Neural progenitor cell (in vitro differentiated cells): ENCODE data around the gene SMYD3. TPM values are rescaled to one million over a fixed set of nuclear protein-coding genes. Genes with fewer than 3 reads are reported as not detected.

Source experiments
- DNase-seq: peaks from one replicate; pipeline ENCODE4 v3.0.0-alpha.2; 2016; ENCODE audit warnings: low spot score
- H2AFZ ChIP-seq: fragments of 200-600 bp; sonication (generic); replicated peaks from 2 replicates; pipeline ENCODE4 v1.6.1; 2016; ENCODE audit warnings: antibody characterized with exemption
- H3F3A ChIP-seq: fragments of 200-600 bp; sonication (generic); 2 replicates; pipeline ENCODE4 v1.6.1; 2016; ENCODE audit warnings: antibody characterized with exemption, low read depth
- H3K27ac ChIP-seq: fragments of 200-600 bp; sonication (generic); 2 replicates; pipeline ENCODE4 v1.5.1; 2016; ENCODE audit warnings: mild to moderate bottlenecking
- H3K27me3 ChIP-seq: fragments of 200-600 bp; sonication (generic); 2 replicates; pipeline ENCODE4 v1.6.1; 2016; ENCODE audit warnings: mild to moderate bottlenecking, moderate library complexity
- H3K36me3 ChIP-seq: fragments of 200-600 bp; sonication (generic); 2 replicates; pipeline ENCODE4 v1.5.1; 2016
- H3K4me1 ChIP-seq: fragments of 200-600 bp; sonication (generic); 2 replicates; pipeline ENCODE4 v1.6.1; 2016; ENCODE audit warnings: mixed run types
- H3K4me2 ChIP-seq: fragments of 200-600 bp; sonication (generic); 2 replicates; pipeline ENCODE4 v1.6.1; 2016
- H3K4me3 ChIP-seq: fragments of 200-600 bp; sonication (generic); 2 replicates; pipeline ENCODE4 v1.5.1; 2016
- H3K79me2 ChIP-seq: fragments of 200-600 bp; sonication (generic); 2 replicates; pipeline ENCODE4 v1.6.1; 2016; ENCODE audit warnings: low read depth
- H3K9ac ChIP-seq: fragments of 200-600 bp; sonication (generic); 2 replicates; pipeline ENCODE4 v1.6.1; 2016
- H3K9me3 ChIP-seq: fragments of 200-600 bp; sonication (generic); 2 replicates; pipeline ENCODE4 v1.5.1; 2016; ENCODE audit warnings: low read depth
- H4K20me1 ChIP-seq: fragments of 200-600 bp; sonication (generic); 2 replicates; pipeline ENCODE4 v1.6.1; 2016; ENCODE audit warnings: low read depth
- H3K27ac Mint-ChIP-seq: 3 replicates; pipeline ENCODE4 v1.8.0; 2021; ENCODE audit warnings: mixed read lengths
- H3K27me3 Mint-ChIP-seq: 2 replicates; pipeline ENCODE4 v1.8.0; 2022; ENCODE audit warnings: low read depth, mild to moderate bottlenecking, inconsistent platforms, moderate library complexity, mixed read lengths; ENCODE audit not compliant: insufficient read depth
- H3K36me3 Mint-ChIP-seq: 3 replicates; pipeline ENCODE4 v1.8.0; 2021; ENCODE audit warnings: mixed read lengths
- H3K4me1 Mint-ChIP-seq: 3 replicates; pipeline ENCODE4 v1.8.0; 2021; ENCODE audit warnings: mixed read lengths
- H3K4me3 Mint-ChIP-seq: 3 replicates; pipeline ENCODE4 v1.8.0; 2021; ENCODE audit warnings: mild to moderate bottlenecking, moderate library complexity, mixed read lengths
- H3K9me3 Mint-ChIP-seq: 3 replicates; pipeline ENCODE4 v1.8.0; 2020; ENCODE audit warnings: mixed read lengths
- EZH2 ChIP-seq: fragments of 200-600 bp; sonication (generic); IDR thresholded peaks from 2 replicates; pipeline ENCODE4 v1.6.1; 2017; ENCODE audit warnings: antibody characterized with exemption, mild to moderate bottlenecking, moderate library complexity
- EZH2phosphoT487 ChIP-seq: fragments of 200-600 bp; sonication (generic); IDR thresholded peaks from 2 replicates; pipeline ENCODE4 v1.6.1; 2017; ENCODE audit warnings: antibody characterized with exemption
- total RNA-seq: library from RNA; depleted of rRNA; stranded (reverse); fragments of >200 nt; gene quantifications from 2 replicates; pipeline ENCODE4 v1.2.3, GENCODE V29; 2015; ENCODE audit warnings: low replicate concordance
- TF ChIP-seq, protein P1 (sequence below): fragments of 200-600 bp; sonication (generic); IDR thresholded peaks from 2 replicates; pipeline ENCODE4 v1.5.1; 2017; ENCODE audit warnings: antibody characterized with exemption, mild to moderate bottlenecking

The SMYD3 gene
- total RNA-seq, 1 donor from 2014 or later = 43.2 TPM

DNA sequence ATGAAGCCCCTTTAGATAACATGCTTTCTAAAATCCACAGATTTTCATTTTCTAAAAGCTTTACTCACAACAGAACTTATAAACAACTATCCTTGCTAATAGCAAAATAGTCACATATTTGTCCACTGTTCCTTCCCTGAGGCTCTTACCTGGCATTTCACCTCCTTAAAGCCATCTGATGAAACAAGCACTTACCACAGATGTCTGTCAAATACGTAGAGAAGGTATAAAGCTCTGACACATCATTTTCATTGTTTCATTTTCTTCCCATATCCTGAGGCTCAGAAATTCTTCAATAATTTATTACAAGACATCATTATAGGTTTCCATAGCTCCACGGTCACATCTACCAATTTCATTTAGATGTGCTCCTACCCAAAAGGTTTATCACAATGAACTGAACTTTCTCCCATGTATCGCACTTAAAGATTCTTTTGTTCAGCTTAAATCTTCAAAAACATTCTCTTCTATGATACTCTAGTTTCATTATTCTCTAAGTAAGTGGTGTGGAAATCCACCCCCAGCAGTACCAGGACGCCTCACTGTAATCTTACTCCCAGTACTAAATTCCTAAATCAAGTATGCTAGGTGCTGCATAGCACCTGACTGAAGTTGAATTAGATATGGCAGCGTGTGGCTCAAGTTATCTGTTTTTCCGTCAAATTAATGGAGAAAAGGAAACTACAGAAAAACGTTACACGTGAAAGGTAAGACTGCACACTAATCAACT, 569.6 kb downstream of the SMYD3 start:
- Histone ChIP-seq H3K4me3 (no peak overlapping the region), H3K4me2 (no peak overlapping the region), H3K79me2 (no peaks in the 10 kb centered on the region), H3K9me3 (no peaks in the 10 kb centered on the region), H3K4me1 (no peaks in the 10 kb centered on the region), H4K20me1 (no peaks in the 10 kb centered on the region), H2AFZ (no peak overlapping the region), H3K27me3 (no peaks in the 10 kb centered on the region), H3K27ac (no peak overlapping the region), H3K9ac (no peak overlapping the region), H3K36me3 (no peaks in the 10 kb centered on the region), H3F3A (no peaks in the 10 kb centered on the region)
- no peak for DNase-seq
- no peak for TF ChIP-seq EZH2
- TF ChIP-seq EZH2phosphoT487 = no peak
- TF ChIP-seq, protein P1, sequence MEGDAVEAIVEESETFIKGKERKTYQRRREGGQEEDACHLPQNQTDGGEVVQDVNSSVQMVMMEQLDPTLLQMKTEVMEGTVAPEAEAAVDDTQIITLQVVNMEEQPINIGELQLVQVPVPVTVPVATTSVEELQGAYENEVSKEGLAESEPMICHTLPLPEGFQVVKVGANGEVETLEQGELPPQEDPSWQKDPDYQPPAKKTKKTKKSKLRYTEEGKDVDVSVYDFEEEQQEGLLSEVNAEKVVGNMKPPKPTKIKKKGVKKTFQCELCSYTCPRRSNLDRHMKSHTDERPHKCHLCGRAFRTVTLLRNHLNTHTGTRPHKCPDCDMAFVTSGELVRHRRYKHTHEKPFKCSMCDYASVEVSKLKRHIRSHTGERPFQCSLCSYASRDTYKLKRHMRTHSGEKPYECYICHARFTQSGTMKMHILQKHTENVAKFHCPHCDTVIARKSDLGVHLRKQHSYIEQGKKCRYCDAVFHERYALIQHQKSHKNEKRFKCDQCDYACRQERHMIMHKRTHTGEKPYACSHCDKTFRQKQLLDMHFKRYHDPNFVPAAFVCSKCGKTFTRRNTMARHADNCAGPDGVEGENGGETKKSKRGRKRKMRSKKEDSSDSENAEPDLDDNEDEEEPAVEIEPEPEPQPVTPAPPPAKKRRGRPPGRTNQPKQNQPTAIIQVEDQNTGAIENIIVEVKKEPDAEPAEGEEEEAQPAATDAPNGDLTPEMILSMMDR = no peak
- Mint-ChIP-seq H3K4me1 (peaks cover 7% of the 10 kb centered on the region), H3K4me3 (no peak overlapping the region), H3K27ac (no peak overlapping the region), H3K9me3 (no peaks in the 10 kb centered on the region), H3K27me3 (no peaks in the 10 kb centered on the region), H3K36me3 (no peaks in the 10 kb centered on the region)

DNA sequence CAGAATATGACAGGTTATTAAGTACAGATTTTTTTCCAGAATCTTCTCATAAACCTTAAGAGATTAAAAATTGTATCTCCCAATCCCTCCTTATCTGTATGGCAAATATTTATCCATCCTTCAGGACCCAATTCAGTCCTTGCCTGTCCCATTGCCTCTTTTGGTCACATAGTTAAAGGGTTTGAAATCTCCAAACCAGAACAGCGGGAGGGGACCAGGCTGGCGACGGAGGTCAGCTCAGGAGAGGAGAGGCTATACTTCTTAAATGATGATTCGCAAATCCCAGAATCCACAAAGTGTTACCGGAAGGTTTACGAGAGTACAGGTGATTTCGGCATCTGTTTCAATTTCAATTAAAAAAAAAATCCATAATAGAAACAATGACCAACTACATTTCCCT, 572.7 kb downstream of the SMYD3 start:
- no peak overlapping the region for H3K27ac Mint-ChIP-seq
- H2AFZ ChIP-seq = no peak overlapping the region
- H3K9me3 ChIP-seq = no peaks in the 10 kb centered on the region

DNA sequence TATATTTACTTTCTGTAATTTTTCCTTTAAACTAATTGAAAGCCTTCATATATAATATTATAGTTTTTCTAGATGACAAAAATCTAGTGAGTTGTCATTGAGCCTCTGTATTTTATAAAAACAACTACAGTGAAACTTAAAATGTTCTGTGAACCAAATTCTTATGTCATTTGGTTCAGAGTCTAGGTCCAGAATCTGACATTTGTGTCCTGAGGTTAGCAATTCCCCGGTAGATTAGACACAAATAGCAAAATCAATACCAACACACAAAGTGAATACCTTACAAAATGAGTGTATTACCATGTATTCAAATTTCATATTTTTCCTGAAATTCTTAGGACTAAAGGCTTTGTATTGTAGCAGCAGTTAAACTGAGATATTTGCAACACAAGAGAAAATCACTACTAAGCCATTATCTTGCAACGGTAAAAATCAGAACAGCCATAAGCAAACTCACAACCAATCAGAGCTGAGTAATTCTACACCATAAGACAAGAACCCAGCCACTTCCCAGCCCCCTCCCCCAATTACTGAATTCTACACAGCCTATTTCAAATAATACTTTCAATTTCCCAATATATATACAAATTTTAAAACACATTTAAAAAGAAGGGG, 573.5 kb downstream of the SMYD3 start:
- no peak for TF ChIP-seq EZH2
- TF ChIP-seq, protein P1 = no peak
- no peak for TF ChIP-seq EZH2phosphoT487
- Histone ChIP-seq H3K27me3 (no peaks in the 10 kb centered on the region), H2AFZ (no peak overlapping the region), H3K4me3 (no peak overlapping the region), H3K4me2 (no peak overlapping the region), H3K79me2 (no peaks in the 10 kb centered on the region), H3K27ac (no peak overlapping the region), H3F3A (no peaks in the 10 kb centered on the region), H3K9me3 (no peaks in the 10 kb centered on the region), H3K4me1 (no peaks in the 10 kb centered on the region), H4K20me1 (no peaks in the 10 kb centered on the region), H3K9ac (no peak overlapping the region), H3K36me3 (no peaks in the 10 kb centered on the region)
- Mint-ChIP-seq H3K4me3 (no peak overlapping the region), H3K27ac (no peak overlapping the region), H3K36me3 (no peaks in the 10 kb centered on the region), H3K27me3 (no peaks in the 10 kb centered on the region), H3K9me3 (no peaks in the 10 kb centered on the region), H3K4me1 (peaks cover 2% of the 10 kb centered on the region)
- no peak for DNase-seq

More for the DNA sequence above, 572.7 kb downstream of the SMYD3 start:
- no peaks in the 10 kb centered on the region for H3K4me1 ChIP-seq
- Mint-ChIP-seq H3K4me3 (no peak overlapping the region), H3K9me3 (no peaks in the 10 kb centered on the region), H3K27me3 (no peaks in the 10 kb centered on the region), H3K4me1 (peaks cover 2% of the 10 kb centered on the region), H3K36me3 (no peaks in the 10 kb centered on the region)
- no peaks in the 10 kb centered on the region for H3K27me3 ChIP-seq
- no peaks in the 10 kb centered on the region for H4K20me1 ChIP-seq
- no peaks in the 10 kb centered on the region for H3F3A ChIP-seq
- no peaks in the 10 kb centered on the region for H3K36me3 ChIP-seq
- H3K27ac ChIP-seq = no peak overlapping the region
- no peak overlapping the region for H3K9ac ChIP-seq
- H3K4me3 ChIP-seq = no peak overlapping the region
- H3K4me2 ChIP-seq = no peak overlapping the region
- no peaks in the 10 kb centered on the region for H3K79me2 ChIP-seq
- TF ChIP-seq, protein P1 = no peak
- TF ChIP-seq EZH2 (no peak), EZH2phosphoT487 (no peak)
- DNase-seq = no peak
